Measurements from ENCODE around the gene TBC1D3K.
"Not testable (repeated sequence)": the region's sequence is repeated elsewhere in the genome, so short reads cannot be mapped to it uniquely, and the experiment has no call there.

TBC1D3K gene

DNA sequence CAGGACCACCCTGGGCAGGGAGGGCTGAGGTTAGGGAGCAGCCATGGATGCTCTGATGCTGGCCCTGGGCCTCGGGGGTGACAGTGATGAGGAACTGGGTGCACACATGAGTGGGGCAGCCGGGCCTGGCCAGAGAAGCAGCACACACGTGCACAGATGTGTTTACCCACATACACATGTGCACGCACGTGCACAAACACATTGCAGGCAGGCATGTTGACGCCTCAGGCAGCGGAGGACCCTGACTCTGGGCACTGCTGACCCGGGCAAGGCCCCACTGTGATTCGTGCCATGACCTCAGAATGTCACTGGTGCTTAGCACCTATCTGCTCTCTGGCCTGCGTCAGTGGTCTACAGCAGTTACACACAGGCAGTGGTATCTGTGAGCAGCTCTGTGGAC, at the start of gene TBC1D3K:
TBC1D3K (plus strand) TSS at position 301 of the 400 bp plus-strand sequence. CDS start 1,585 bp downstream, outside the sequence.
- not testable (repeated sequence) for DNase-seq

DNA sequence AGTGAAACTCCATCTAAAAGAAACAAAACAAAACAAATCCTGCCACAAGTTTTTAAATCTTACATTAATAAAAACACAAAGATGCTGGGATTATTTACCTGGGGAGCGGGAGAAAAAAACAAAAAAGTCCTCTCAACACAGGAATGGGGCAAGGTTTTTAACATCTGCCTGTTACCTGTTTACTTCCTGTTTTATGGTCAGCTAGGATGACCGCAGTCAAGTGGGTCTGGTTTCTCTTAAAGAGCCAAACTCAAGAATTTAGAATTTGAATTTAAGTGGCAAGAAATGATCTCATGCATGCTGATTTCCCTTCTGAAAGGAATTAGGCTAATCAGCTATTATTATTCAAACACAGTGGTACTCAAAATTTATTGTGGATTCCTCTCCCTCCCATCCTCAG, 39.7 kb upstream of the TBC1D3K start:
- DNase-seq = no peak

DNA sequence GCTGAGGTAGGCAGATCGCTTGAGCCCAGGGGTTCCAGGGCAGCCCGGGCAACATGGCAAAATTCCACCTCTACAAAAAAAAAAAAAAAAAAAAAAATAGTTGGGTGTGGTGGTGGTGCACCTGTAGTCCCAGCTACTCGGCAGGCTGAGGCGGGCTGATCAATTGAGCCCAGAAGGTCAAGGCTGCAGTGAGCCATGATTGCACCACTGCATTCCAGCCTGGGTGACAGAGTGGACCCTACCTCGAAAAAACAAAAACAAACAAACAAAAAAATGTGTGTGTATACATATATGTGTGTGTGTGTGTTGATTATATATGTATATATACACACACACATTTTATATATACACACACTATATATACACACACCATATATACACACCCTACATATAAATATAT, 39.1 kb upstream of the TBC1D3K start:
- DNase-seq = no peak

DNA sequence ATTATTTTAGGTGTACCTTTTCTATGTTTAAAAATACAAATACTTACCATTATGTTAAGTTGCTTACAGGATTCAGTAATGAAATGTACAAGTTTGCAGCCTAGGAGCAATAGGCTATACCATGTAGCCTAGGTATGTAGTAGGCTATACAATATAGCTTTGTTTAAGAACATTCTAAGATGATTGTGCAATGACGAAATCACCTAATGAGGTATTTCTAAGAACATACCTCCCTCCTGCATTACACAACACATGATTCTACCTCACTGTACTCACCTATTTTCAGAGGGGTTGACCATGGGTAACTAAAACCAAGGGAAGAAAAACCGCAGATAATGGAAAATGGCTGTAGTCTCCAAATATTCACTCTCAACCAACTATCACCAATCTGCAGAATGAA, 35.3 kb upstream of the TBC1D3K start:
- no peak for DNase-seq

DNA sequence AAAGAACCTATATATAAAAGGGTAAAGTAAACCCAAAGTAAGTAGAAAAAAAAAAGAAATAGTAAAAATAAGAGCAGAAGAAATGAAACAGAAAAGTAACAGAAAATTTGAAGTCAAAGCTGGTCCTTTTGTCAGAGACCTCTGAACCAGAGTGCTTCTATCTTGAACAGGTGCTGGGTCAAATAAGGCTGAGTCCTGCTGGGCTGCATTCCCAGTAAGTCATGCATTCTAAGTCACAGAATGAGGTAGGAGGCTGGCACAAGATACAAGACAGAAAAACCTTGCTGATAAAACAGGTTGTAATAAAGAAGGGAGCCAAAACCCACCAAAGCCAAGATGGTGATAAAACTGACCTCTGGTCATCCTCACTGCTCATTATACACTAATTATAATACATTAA, 27.3 kb upstream of the TBC1D3K start:
- not testable (repeated sequence) for DNase-seq

Measured in activated gamma-delta T cell treated with Interleukin-2 at 50 U/mL for 16 hours (primary cell).